CD4-positive, CD25-positive, alpha-beta regulatory T cell (primary cell): ENCODE data around the gene TERB1. TPM values are rescaled to one million over a fixed set of nuclear protein-coding genes. Genes with fewer than 3 reads are reported as not detected.

Source experiments
- ATAC-seq, 2 donors: fragments of 150-1000 bp; cut with Tn5 transposase; one replicate each; pipeline ENCODE4 v1.10.0; 2021; ENCODE audit warnings: low read depth in 2 of 2, moderate number of reproducible peaks in 2 of 2, moderate library complexity in 1 of 2
- DNase-seq, 3 donors: peaks; one replicate each; pipeline versions ENCODE4 v3.0.0 to v3.0.0-alpha.2; 2012 to 2022; ENCODE audit warnings: mixed read lengths in 1 of 3
- H3K27ac ChIP-seq: one replicate; pipeline ENCODE4 v1.7.0; 2013; ENCODE audit warnings: mild to moderate bottlenecking, low read length; ENCODE audit not compliant: insufficient read depth, poor library complexity, severe bottlenecking
- H3K27me3 ChIP-seq: one replicate; pipeline ENCODE4 v1.7.0; 2013; ENCODE audit warnings: low read length; ENCODE audit not compliant: control insufficient read depth, insufficient read depth
- H3K36me3 ChIP-seq: one replicate; pipeline ENCODE4 v1.7.0; 2013; ENCODE audit warnings: mild to moderate bottlenecking, low read length, moderate library complexity; ENCODE audit not compliant: control insufficient read depth, insufficient read depth
- H3K4me1 ChIP-seq: 2 replicates; pipeline ENCODE4 v1.7.0; 2013; ENCODE audit warnings: mild to moderate bottlenecking, low read length; ENCODE audit not compliant: insufficient read depth, control insufficient read depth, poor library complexity, severe bottlenecking
- H3K4me3 ChIP-seq: one replicate; pipeline ENCODE4 v1.7.0; 2013; ENCODE audit warnings: low read depth, mild to moderate bottlenecking, low read length, moderate library complexity
- H3K9me3 ChIP-seq, 2 experiments: 1 replicate in 1 of 2; 2 replicates in 1 of 2; pipeline ENCODE4 v1.7.0; 2013; ENCODE audit warnings: low read length in 2 of 2, mild to moderate bottlenecking in 1 of 2, moderate library complexity in 1 of 2; ENCODE audit not compliant: control insufficient read depth in 2 of 2
- H3K27ac Mint-ChIP-seq, 3 donors: one replicate each; pipeline ENCODE4 v1.8.0; 2020 to 2022; ENCODE audit warnings: mild to moderate bottlenecking in 3 of 3, mixed read lengths in 3 of 3, moderate library complexity in 2 of 3
- H3K27me3 Mint-ChIP-seq: one replicate; pipeline ENCODE4 v1.8.0; 2022; ENCODE audit warnings: mild to moderate bottlenecking, mixed read lengths
- H3K36me3 Mint-ChIP-seq: one replicate; pipeline ENCODE4 v1.8.0; 2020; ENCODE audit warnings: mixed read lengths
- H3K4me1 Mint-ChIP-seq, 4 donors: one replicate each; pipeline ENCODE4 v1.8.0; 2020 to 2022; ENCODE audit warnings: mixed read lengths in 4 of 4, mild to moderate bottlenecking in 1 of 4
- H3K4me3 Mint-ChIP-seq, 4 donors: one replicate each; pipeline ENCODE4 v1.8.0; 2020 to 2022; ENCODE audit warnings: mild to moderate bottlenecking in 4 of 4, mixed read lengths in 4 of 4, moderate library complexity in 3 of 4
- H3K9me3 Mint-ChIP-seq, 7 donors: one replicate each; pipeline ENCODE4 v1.8.0; 2020 to 2022; ENCODE audit warnings: mixed read lengths in 7 of 7, mild to moderate bottlenecking in 3 of 7, moderate library complexity in 2 of 7
- polyA plus RNA-seq, 4 donors: library from polyadenylated mRNA; unstranded; fragments of 300-500 nt; fragmentation: Illumina TruSeq; gene quantifications; one replicate each; pipeline ENCODE4 v1.2.3, GENCODE V29; 2021
- total RNA-seq: library from RNA; stranded (reverse); gene quantifications from one replicate; pipeline ENCODE4 v1.2.3, GENCODE V29; 2022

The TERB1 gene
- total and polyA plus RNA-seq, 5 donors from 2014 or later = 0.20 TPM; not detected in 4

- H3K27me3 Mint-ChIP-seq = no peaks in the 10 kb centered on the region
- no peak overlapping the region for H3K27ac Mint-ChIP-seq
- no peak for DNase-seq
- peaks cover 0 to 2% (median 0%) of the 10 kb centered on the region in 7 donors for H3K9me3 Mint-ChIP-seq
- Histone ChIP-seq H3K4me3 (no peak overlapping the region), H3K4me1 (no peaks in the 10 kb centered on the region), H3K27ac (no peak overlapping the region), H3K9me3 (no peaks in the 10 kb centered on the region), H3K27me3 (no peaks in the 10 kb centered on the region), H3K36me3 (no peaks in the 10 kb centered on the region)
- ATAC-seq = no peak
- H3K4me3 Mint-ChIP-seq = no peak overlapping the region
- H3K36me3 Mint-ChIP-seq = peaks cover 8% of the 10 kb centered on the region
- no peaks in the 10 kb centered on the region for H3K4me1 Mint-ChIP-seq
Measured at GRCh38 chr16:66714062-66714461, 87.3 kb downstream of the TERB1 start.

- Histone ChIP-seq H3K36me3 (no peaks in the 10 kb centered on the region), H3K4me3 (no peak overlapping the region), H3K27me3 (no peaks in the 10 kb centered on the region), H3K4me1 (no peaks in the 10 kb centered on the region), H3K27ac (no peak overlapping the region), H3K9me3 (no peaks in the 10 kb centered on the region)
- Mint-ChIP-seq H3K27me3 (no peaks in the 10 kb centered on the region), H3K4me3 (no peak overlapping the region), H3K36me3 (peaks cover 5% of the 10 kb centered on the region), H3K9me3 (peaks cover 0 to 2% (median 0%) of the 10 kb centered on the region in 7 donors), H3K27ac (no peak overlapping the region), H3K4me1 (no peaks in the 10 kb centered on the region)
- ATAC-seq (no peak), DNase-seq (no peak)
Measured at GRCh38 chr16:66713076-66713475, 88.3 kb downstream of the TERB1 start.

GRCh38 chr16:66712512-66712911 lies 88.9 kb downstream of the TERB1 start:
- H3K9me3 Mint-ChIP-seq = peaks cover 0 to 2% (median 0%) of the 10 kb centered on the region in 7 donors
- H3K4me1 ChIP-seq = no peaks in the 10 kb centered on the region
- peaks cover 4% of the 10 kb centered on the region for H3K36me3 Mint-ChIP-seq
- H3K27me3 Mint-ChIP-seq = no peaks in the 10 kb centered on the region
- ATAC-seq (peak in 1 of 2 donors; percentile 42), DNase-seq (no peak)
- H3K4me3 Mint-ChIP-seq = no peak overlapping the region
- no peaks in the 10 kb centered on the region for H3K4me1 Mint-ChIP-seq
- H3K9me3 ChIP-seq = no peaks in the 10 kb centered on the region
- H3K4me3 ChIP-seq = no peak overlapping the region
- H3K27ac ChIP-seq = no peak overlapping the region
- no peaks in the 10 kb centered on the region for H3K27me3 ChIP-seq
- peak overlapping the region in 1 of 3 donors; percentile 10 for H3K27ac Mint-ChIP-seq
- H3K36me3 ChIP-seq = no peaks in the 10 kb centered on the region

- no peaks in the 10 kb centered on the region for H3K4me1 Mint-ChIP-seq
- no peaks in the 10 kb centered on the region for H3K27me3 ChIP-seq
- H3K27me3 Mint-ChIP-seq = no peaks in the 10 kb centered on the region
- H3K36me3 Mint-ChIP-seq = no peaks in the 10 kb centered on the region
- no peaks in the 10 kb centered on the region for H3K9me3 ChIP-seq
- DNase-seq = no peak
- peaks cover 0 to 2% (median 0%) of the 10 kb centered on the region in 7 donors for H3K9me3 Mint-ChIP-seq
- ATAC-seq = no peak
- H3K27ac Mint-ChIP-seq = no peak overlapping the region
- H3K36me3 ChIP-seq = no peaks in the 10 kb centered on the region
- no peaks in the 10 kb centered on the region for H3K4me1 ChIP-seq
- H3K4me3 ChIP-seq = no peak overlapping the region
- H3K4me3 Mint-ChIP-seq = no peak overlapping the region
- H3K27ac ChIP-seq = no peak overlapping the region
Measured at GRCh38 chr16:66711581-66711980, 89.8 kb downstream of the TERB1 start.

GRCh38 chr16:66706506-66706880 lies 94.9 kb downstream of the TERB1 start:
- DNase-seq = no peak
- Histone ChIP-seq H3K27ac (no peak overlapping the region), H3K4me3 (no peak overlapping the region), H3K36me3 (no peaks in the 10 kb centered on the region), H3K9me3 (no peaks in the 10 kb centered on the region), H3K4me1 (no peaks in the 10 kb centered on the region), H3K27me3 (no peaks in the 10 kb centered on the region)
- Mint-ChIP-seq H3K27ac (no peak overlapping the region), H3K27me3 (no peaks in the 10 kb centered on the region), H3K4me1 (no peaks in the 10 kb centered on the region), H3K36me3 (no peaks in the 10 kb centered on the region), H3K4me3 (no peak overlapping the region), H3K9me3 (no peaks in the 10 kb centered on the region)
- ATAC-seq = no peak

GRCh38 chr16:66705790-66706505 lies 95.4 kb downstream of the TERB1 start:
- Histone ChIP-seq H3K4me3 (no peak overlapping the region), H3K4me1 (no peaks in the 10 kb centered on the region), H3K27me3 (no peaks in the 10 kb centered on the region), H3K36me3 (no peaks in the 10 kb centered on the region), H3K27ac (no peak overlapping the region), H3K9me3 (no peaks in the 10 kb centered on the region)
- Mint-ChIP-seq H3K27ac (no peak overlapping the region), H3K27me3 (no peaks in the 10 kb centered on the region), H3K9me3 (no peaks in the 10 kb centered on the region), H3K4me3 (no peak overlapping the region), H3K4me1 (peaks cover 0 to 1% (median 0%) of the 10 kb centered on the region in 4 donors), H3K36me3 (no peaks in the 10 kb centered on the region)
- no peak for ATAC-seq
- DNase-seq = no peak

Other genes with a start within 250 kb of the TERB1 start
- gene CKLF, start 249.0 kb downstream of the TERB1 start, total RNA-seq = 48.2 TPM
- 100 to 1,000 TPM; 157 to 242 (median 168) TPM for gene CKLF, start 249.0 kb downstream of the TERB1 start, polyA plus RNA-seq
- gene CMTM1, start 235.1 kb downstream of the TERB1 start, total RNA-seq = 3.2 TPM
- 1 to 10 TPM in 2 of 4 donors, under 1 TPM in 2; 0.26 to 1.7 (median 0.96) TPM for gene CMTM1, start 235.1 kb downstream of the TERB1 start, polyA plus RNA-seq
- 0.49 TPM for gene CMTM2, start 222.1 kb downstream of the TERB1 start, total RNA-seq
- not detected for gene CMTM2, start 222.1 kb downstream of the TERB1 start, polyA plus RNA-seq
- 83.1 TPM for gene CMTM3, start 196.9 kb downstream of the TERB1 start, total RNA-seq
- gene CMTM3, start 196.9 kb downstream of the TERB1 start, polyA plus RNA-seq = 100 to 1,000 TPM in 3 of 4 donors, 10 to 100 TPM in 1; 98.6 to 127 (median 124) TPM
- gene CMTM4, start 104.8 kb downstream of the TERB1 start, total RNA-seq = 0.64 TPM
- under 1 TPM; 0.10 to 0.20 (median 0.15) TPM for gene CMTM4, start 104.8 kb downstream of the TERB1 start, polyA plus RNA-seq
- gene DYNC1LI2, start 50.0 kb downstream of the TERB1 start, total RNA-seq = 91.9 TPM
- 10 to 100 TPM; 22.4 to 30.6 (median 24.4) TPM for gene DYNC1LI2, start 50.0 kb downstream of the TERB1 start, polyA plus RNA-seq
- gene NAE1, start 29.4 kb upstream of the TERB1 start, total RNA-seq = 68.1 TPM
- gene NAE1, start 29.4 kb upstream of the TERB1 start, polyA plus RNA-seq = 10 to 100 TPM; 81.2 to 89.1 (median 86.5) TPM
- not detected for gene CA7, start 42.8 kb upstream of the TERB1 start, total RNA-seq
- not detected for gene CA7, start 42.8 kb upstream of the TERB1 start, polyA plus RNA-seq
- gene PDP2, start 78.9 kb upstream of the TERB1 start, total RNA-seq = 7.1 TPM
- gene PDP2, start 78.9 kb upstream of the TERB1 start, polyA plus RNA-seq = 1 to 10 TPM in 3 of 4 donors, under 1 TPM in 1; 0.07 to 2.0 (median 1.7) TPM
- gene CDH16, start 117.3 kb upstream of the TERB1 start, total RNA-seq = not detected
- gene CDH16, start 117.3 kb upstream of the TERB1 start, polyA plus RNA-seq = not detected
- 0.35 TPM for gene RRAD, start 124.0 kb upstream of the TERB1 start, total RNA-seq
- not detected for gene RRAD, start 124.0 kb upstream of the TERB1 start, polyA plus RNA-seq
- gene CIAO2B, start 132.8 kb upstream of the TERB1 start, total RNA-seq = 64.6 TPM
- gene CIAO2B, start 132.8 kb upstream of the TERB1 start, polyA plus RNA-seq = 100 to 1,000 TPM; 126 to 161 (median 147) TPM
- 35.4 TPM for gene CES2, start 133.9 kb upstream of the TERB1 start, total RNA-seq
- gene CES2, start 133.9 kb upstream of the TERB1 start, polyA plus RNA-seq = 10 to 100 TPM; 19.3 to 22.5 (median 19.7) TPM
- gene CES3, start 159.7 kb upstream of the TERB1 start, total RNA-seq = 0.74 TPM
- gene CES3, start 159.7 kb upstream of the TERB1 start, polyA plus RNA-seq = under 1 TPM; 0.10 to 0.29 (median 0.26) TPM
- 11.9 TPM for gene CES4A, start 187.0 kb upstream of the TERB1 start, total RNA-seq
- 1 to 10 TPM; 1.6 to 3.0 (median 2.7) TPM for gene CES4A, start 187.0 kb upstream of the TERB1 start, polyA plus RNA-seq
- gene CBFB, start 227.6 kb upstream of the TERB1 start, total RNA-seq = 108 TPM
- gene CBFB, start 227.6 kb upstream of the TERB1 start, polyA plus RNA-seq = 100 to 1,000 TPM in 1 of 4 donors, 10 to 100 TPM in 3; 60.9 to 104 (median 77.2) TPM